ENCODE results near the gene DMAP1.

The DMAP1 gene

GRCh38 chr1:44237721-44238457, 24.6 kb downstream of the DMAP1 start:
- Mint-ChIP-seq H3K9me3 (no peaks in the 10 kb centered on the region), H3K27me3 (no peaks in the 10 kb centered on the region), H3K27ac (no peak overlapping the region), H3K4me1 (peaks cover 13 to 30% of the 10 kb centered on the region in 2 donors), H3K4me3 (peak overlapping the region in 1 of 2 donors; percentile 33), H3K36me3 (peaks cover 28 to 43% of the 10 kb centered on the region in 2 donors)
- ATAC-seq (replicated peaks) (peak; percentile 92 to 93), DNase-seq (peak; percentile 37)

- H3K9me3 Mint-ChIP-seq, result no peaks in the 10 kb centered on the region
- peaks cover 13 to 30% of the 10 kb centered on the region in 2 donors for H3K4me1 Mint-ChIP-seq
- H3K36me3 Mint-ChIP-seq, result peaks cover 23 to 41% of the 10 kb centered on the region in 2 donors
- DNase-seq (no peak), ATAC-seq (replicated peaks) (no peak)
- no peak overlapping the region for H3K27ac Mint-ChIP-seq
- H3K4me3 Mint-ChIP-seq, result no peak overlapping the region
- H3K27me3 Mint-ChIP-seq, result no peaks in the 10 kb centered on the region
Measured at GRCh38 chr1:44238660-44239059, 25.4 kb downstream of the DMAP1 start.

- peaks cover 13 to 30% of the 10 kb centered on the region in 2 donors for H3K4me1 Mint-ChIP-seq
- no peak for ATAC-seq (replicated peaks)
- peaks cover 26 to 41% of the 10 kb centered on the region in 2 donors for H3K36me3 Mint-ChIP-seq
- H3K27me3 Mint-ChIP-seq, result no peaks in the 10 kb centered on the region
- no peak overlapping the region for H3K27ac Mint-ChIP-seq
- no peak for DNase-seq
- no peaks in the 10 kb centered on the region for H3K9me3 Mint-ChIP-seq
- no peak overlapping the region for H3K4me3 Mint-ChIP-seq
Measured at GRCh38 chr1:44239331-44239960, 26.2 kb downstream of the DMAP1 start.

GRCh38 chr1:44239961-44240371, 26.7 kb downstream of the DMAP1 start:
- Mint-ChIP-seq H3K4me3 (no peak overlapping the region), H3K27ac (no peak overlapping the region), H3K36me3 (peaks cover 27 to 46% of the 10 kb centered on the region in 2 donors), H3K27me3 (no peaks in the 10 kb centered on the region), H3K4me1 (peaks cover 13 to 30% of the 10 kb centered on the region in 2 donors), H3K9me3 (no peaks in the 10 kb centered on the region)
- ATAC-seq (replicated peaks) (no peak), DNase-seq (no peak)

- no peak overlapping the region for H3K4me3 Mint-ChIP-seq
- H3K27ac Mint-ChIP-seq, result no peak overlapping the region
- H3K9me3 Mint-ChIP-seq, result no peaks in the 10 kb centered on the region
- peaks cover 27 to 47% of the 10 kb centered on the region in 2 donors for H3K36me3 Mint-ChIP-seq
- peaks cover 13 to 30% of the 10 kb centered on the region in 2 donors for H3K4me1 Mint-ChIP-seq
- ATAC-seq (replicated peaks) (no peak), DNase-seq (no peak)
- H3K27me3 Mint-ChIP-seq, result no peaks in the 10 kb centered on the region
Measured at GRCh38 chr1:44240802-44241671, 27.8 kb downstream of the DMAP1 start.

GRCh38 chr1:44242746-44243145, 29.5 kb downstream of the DMAP1 start:
- H3K4me3 Mint-ChIP-seq, result no peak overlapping the region
- H3K27me3 Mint-ChIP-seq, result no peaks in the 10 kb centered on the region
- H3K36me3 Mint-ChIP-seq, result peaks cover 34 to 55% of the 10 kb centered on the region in 2 donors
- peaks cover 15 to 30% of the 10 kb centered on the region in 2 donors for H3K4me1 Mint-ChIP-seq
- H3K9me3 Mint-ChIP-seq, result no peaks in the 10 kb centered on the region
- DNase-seq (no peak), ATAC-seq (replicated peaks) (no peak)
- H3K27ac Mint-ChIP-seq, result no peak overlapping the region

- Mint-ChIP-seq H3K27me3 (no peaks in the 10 kb centered on the region), H3K27ac (no peak overlapping the region), H3K4me1 (peaks cover 8 to 20% of the 10 kb centered on the region in 2 donors), H3K9me3 (no peaks in the 10 kb centered on the region), H3K4me3 (no peak overlapping the region), H3K36me3 (peaks cover 37 to 63% of the 10 kb centered on the region in 2 donors)
- ATAC-seq (replicated peaks) (no peak), DNase-seq (no peak)
Measured at GRCh38 chr1:44243782-44244495, 30.7 kb downstream of the DMAP1 start.

- H3K36me3 Mint-ChIP-seq, result peaks cover 37 to 63% of the 10 kb centered on the region in 2 donors
- H3K4me1 Mint-ChIP-seq, result peaks cover 5 to 10% of the 10 kb centered on the region in 2 donors
- no peaks in the 10 kb centered on the region for H3K27me3 Mint-ChIP-seq
- no peak overlapping the region for H3K27ac Mint-ChIP-seq
- no peak overlapping the region for H3K4me3 Mint-ChIP-seq
- DNase-seq (no peak), ATAC-seq (replicated peaks) (no peak)
- H3K9me3 Mint-ChIP-seq, result no peaks in the 10 kb centered on the region
Measured at GRCh38 chr1:44244986-44245385, 31.7 kb downstream of the DMAP1 start.

- no peak overlapping the region for H3K27ac Mint-ChIP-seq
- H3K4me3 Mint-ChIP-seq, result no peak overlapping the region
- no peak for DNase-seq
- peaks cover 28 to 54% of the 10 kb centered on the region in 2 donors for H3K36me3 Mint-ChIP-seq
- no peak for ATAC-seq (replicated peaks)
- H3K9me3 Mint-ChIP-seq, result no peaks in the 10 kb centered on the region
- H3K4me1 Mint-ChIP-seq, result peaks cover 0 to 2% of the 10 kb centered on the region in 2 donors
- H3K27me3 Mint-ChIP-seq, result no peaks in the 10 kb centered on the region
Measured at GRCh38 chr1:44246806-44247205, 33.5 kb downstream of the DMAP1 start.

GRCh38 chr1:44249543-44249942, 36.3 kb downstream of the DMAP1 start:
- DNase-seq, result no peak
- Mint-ChIP-seq H3K4me1 (peaks cover 0 to 2% of the 10 kb centered on the region in 2 donors), H3K4me3 (no peak overlapping the region), H3K27ac (no peak overlapping the region), H3K9me3 (no peaks in the 10 kb centered on the region), H3K27me3 (no peaks in the 10 kb centered on the region), H3K36me3 (peaks cover 17 to 40% of the 10 kb centered on the region in 2 donors)
- no peak for ATAC-seq (replicated peaks)

- H3K27me3 Mint-ChIP-seq, result no peaks in the 10 kb centered on the region
- peaks cover 0 to 2% of the 10 kb centered on the region in 2 donors for H3K4me1 Mint-ChIP-seq
- H3K36me3 Mint-ChIP-seq, result peaks cover 15 to 33% of the 10 kb centered on the region in 2 donors
- no peaks in the 10 kb centered on the region for H3K9me3 Mint-ChIP-seq
- H3K4me3 Mint-ChIP-seq, result no peak overlapping the region
- ATAC-seq (replicated peaks) (no peak), DNase-seq (no peak)
- no peak overlapping the region for H3K27ac Mint-ChIP-seq
Measured at GRCh38 chr1:44250068-44250781, 37.0 kb downstream of the DMAP1 start.

- DNase-seq (no peak), ATAC-seq (replicated peaks) (no peak)
- no peaks in the 10 kb centered on the region for H3K27me3 Mint-ChIP-seq
- H3K27ac Mint-ChIP-seq, result no peak overlapping the region
- H3K9me3 Mint-ChIP-seq, result no peaks in the 10 kb centered on the region
- peaks cover 14 to 25% of the 10 kb centered on the region in 2 donors for H3K36me3 Mint-ChIP-seq
- H3K4me3 Mint-ChIP-seq, result no peak overlapping the region
- peaks cover 0 to 2% of the 10 kb centered on the region in 2 donors for H3K4me1 Mint-ChIP-seq
Measured at GRCh38 chr1:44251486-44251885, 38.2 kb downstream of the DMAP1 start.

- ATAC-seq (replicated peaks) (no peak), DNase-seq (no peak)
- Mint-ChIP-seq H3K27me3 (no peaks in the 10 kb centered on the region), H3K27ac (no peak overlapping the region), H3K4me3 (no peak overlapping the region), H3K9me3 (no peaks in the 10 kb centered on the region), H3K4me1 (no peaks in the 10 kb centered on the region), H3K36me3 (peaks cover 11 to 20% of the 10 kb centered on the region in 2 donors)
Measured at GRCh38 chr1:44251989-44252671, 38.9 kb downstream of the DMAP1 start.
